Adrenal gland (tissue), 12 donors: ENCODE measurements around the gene UNK. TPM values are rescaled to one million over a fixed set of nuclear protein-coding genes. Genes with fewer than 3 reads are reported as not detected.
A peak's percentile ranks its signal among the peaks of the same experiment; 100 is the strongest.

Experiments used
- DNase-seq, 7 donors: peaks; one replicate each; pipeline ENCODE4 v3.0.0-alpha.2; 2019 to 2020
- H3K27ac ChIP-seq, 5 donors: fragments of 200-600 bp; sonication (generic) in 4 of 5; 1 replicate in 3 of 5; 2 replicates in 2 of 5; pipeline versions ENCODE4 v1.5.1 to v1.8.0; 2016 to 2020; ENCODE audit warnings: mild to moderate bottlenecking in 1 of 5
- H3K27me3 ChIP-seq: fragments of 200-600 bp; 2 replicates; pipeline ENCODE4 v1.8.0; 2021
- H3K36me3 ChIP-seq, 2 donors: fragments of 200-600 bp; replicated peaks in 1 of 2; 1 replicate in 1 of 2; 2 replicates in 1 of 2; pipeline versions ENCODE4 v1.5.1 to v1.8.0; 2018 to 2022
- H3K4me1 ChIP-seq, 2 donors: fragments of 200-600 bp; replicated peaks in 1 of 2; 1 replicate in 1 of 2; 2 replicates in 1 of 2; pipeline versions ENCODE4 v1.5.1 to v1.8.0; 2018 to 2021
- H3K4me3 ChIP-seq, 4 donors: fragments of 200-600 bp; sonication (generic) in 3 of 4; one replicate each; pipeline ENCODE4 v1.5.1; 2016 to 2018
- H3K9me3 ChIP-seq, 3 donors: fragments of 200-600 bp; sonication (generic) in 1 of 3; replicated peaks in 1 of 3; 1 replicate in 2 of 3; 2 replicates in 1 of 3; pipeline versions ENCODE4 v1.5.1 to v1.8.0; 2016 to 2021
- POLR2A ChIP-seq, 2 donors: fragments of 450-650 bp; IDR thresholded peaks; one replicate each; pipeline ENCODE4 v1.6.1; 2017; ENCODE audit warnings: antibody characterized with exemption in 2 of 2, mild to moderate bottlenecking in 2 of 2, moderate library complexity in 1 of 2
- WGBS, 4 donors: extraction: QIAGEN DNeasy Blood & Tissue Kit in 2 of 4; methylation state at CpG; one replicate each; pipeline versions ENCODE4 v1.1.5 to v1.1.7; 2013 to 2017; 5-methylcytosine and 5-hydroxymethylcytosine counted together
- intact Hi-C, 2 donors: fragments of 100-400 bp; cut with DNase I; formaldehyde crosslinking; loops; one replicate each; pipeline versions ENCODE4 v1.14.1 to v1.15.0; 2022 to 2023
- microRNA-seq, 3 donors: library from miRNA; unstranded; fragments of <30 nt; microRNA quantifications; one replicate each; pipeline ENCODE4, GENCODE V29; 2017 to 2020
- polyA plus RNA-seq, 3 donors: library from polyadenylated mRNA; stranded (reverse); fragments of 200-250 nt in 2 of 3; fragments of 350-450 nt in 1 of 3; fragmentation: Illumina TruSeq in 1 of 3; extraction: RNeasy Lipid Tissue Mini Kit (QIAGEN cat#74804) in 1 of 3; gene quantifications; one replicate each; pipeline ENCODE4 v1.2.3, GENCODE V29; 2013 to 2014
- total RNA-seq, 9 donors: library from RNA; depleted of rRNA in 4 of 9; stranded (reverse); fragments of >200 nt in 4 of 9; fragments of 120-200 nt in 1 of 9; fragmentation: NEBNext Ultra II Directional in 1 of 9; extraction: Animal tissue kit (Norgen Biotek cat#: 25700) in 1 of 9; gene quantifications; one replicate each; pipeline versions ENCODE4 v1.1.0 to v1.2.4, GENCODE V29; 2013 to 2023
- TF ChIP-seq, protein P1 (sequence below), 6 experiments: fragments of 450-650 bp in 4 of 6; fragments of 200-600 bp in 2 of 6; sonication (generic) in 1 of 6; IDR thresholded peaks; 1 replicate in 5 of 6; 2 replicates in 1 of 6; pipeline versions ENCODE4 v1.5.1 to v1.8.0; 2016 to 2021; ENCODE audit warnings: antibody characterized with exemption in 6 of 6, mild to moderate bottlenecking in 2 of 6, moderate library complexity in 1 of 6
- donor health status: healthy with polysubstance abuse.
- donor health status: Bipolar disorder and iron deficiency.
- donor health status: DM: yes; HTN: yes; CAD: no.
- donor health status: DM: no; HTN: no; CAD: no.
- donor health status: DM: no; HTN: no; CAD: no.
- donor health status: DM: yes; HTN: yes; CAD: no.

Gene UNK
- total and polyA plus RNA-seq, 12 donors, result 13.6 to 45.9 (median 24.6) TPM

- H3K4me1 ChIP-seq, result peaks cover 28 to 49% of the 10 kb centered on the region in 2 donors
- H3K36me3 ChIP-seq, result peaks cover 0 to 8% of the 10 kb centered on the region in 2 donors
- no peaks in the 10 kb centered on the region for H3K27me3 ChIP-seq
- H3K4me3 ChIP-seq, result no peak overlapping the region
- H3K9me3 ChIP-seq, result no peaks in the 10 kb centered on the region
- H3K27ac ChIP-seq, result peak overlapping the region in 2 of 5 donors; percentile 91 to 93
- DNase-seq, result no peak
- intact Hi-C loops, result no loop called here
- WGBS, 4 donors, result 93 to 96% (median 94%) methylated on average over 10 to 38 of the region's 38 CpGs
- TF ChIP-seq POLR2A (IDR thresholded peaks at IDR 0.05), result no peak
- TF ChIP-seq, protein P1, sequence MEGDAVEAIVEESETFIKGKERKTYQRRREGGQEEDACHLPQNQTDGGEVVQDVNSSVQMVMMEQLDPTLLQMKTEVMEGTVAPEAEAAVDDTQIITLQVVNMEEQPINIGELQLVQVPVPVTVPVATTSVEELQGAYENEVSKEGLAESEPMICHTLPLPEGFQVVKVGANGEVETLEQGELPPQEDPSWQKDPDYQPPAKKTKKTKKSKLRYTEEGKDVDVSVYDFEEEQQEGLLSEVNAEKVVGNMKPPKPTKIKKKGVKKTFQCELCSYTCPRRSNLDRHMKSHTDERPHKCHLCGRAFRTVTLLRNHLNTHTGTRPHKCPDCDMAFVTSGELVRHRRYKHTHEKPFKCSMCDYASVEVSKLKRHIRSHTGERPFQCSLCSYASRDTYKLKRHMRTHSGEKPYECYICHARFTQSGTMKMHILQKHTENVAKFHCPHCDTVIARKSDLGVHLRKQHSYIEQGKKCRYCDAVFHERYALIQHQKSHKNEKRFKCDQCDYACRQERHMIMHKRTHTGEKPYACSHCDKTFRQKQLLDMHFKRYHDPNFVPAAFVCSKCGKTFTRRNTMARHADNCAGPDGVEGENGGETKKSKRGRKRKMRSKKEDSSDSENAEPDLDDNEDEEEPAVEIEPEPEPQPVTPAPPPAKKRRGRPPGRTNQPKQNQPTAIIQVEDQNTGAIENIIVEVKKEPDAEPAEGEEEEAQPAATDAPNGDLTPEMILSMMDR (IDR thresholded peaks at IDR 0.05), result no peak
Measured at GRCh38 chr17:75874323-75875181, 89.9 kb downstream of the UNK start.

Small RNAs within 50 kb of the gene (microRNA-seq; reads per million reads assigned to microRNA genes)
- 0.45 to 3.1 (median 1.1) reads per million in 3 donors for gene MIR4738

Other genes with a start within 250 kb of the UNK start
- 100 to 1,000 TPM in 1 of 9 donors, 10 to 100 TPM in 8; 20.2 to 128 (median 46.9) TPM for gene MYO15B, start 197.0 kb upstream of the UNK start, total RNA-seq
- gene MYO15B, start 197.0 kb upstream of the UNK start, polyA plus RNA-seq, result 100 to 1,000 TPM in 2 of 3 donors, 1 to 10 TPM in 1; 6.2 to 455 (median 157) TPM
- 1 to 10 TPM in 1 of 9 donors, under 1 TPM in 4, not detected in 4; 0.17 to 1.1 (median 0.55) TPM for gene SMIM5, start 151.4 kb upstream of the UNK start, total RNA-seq
- 1 to 10 TPM in 2 of 3 donors, under 1 TPM in 1; 0.13 to 2.6 (median 1.7) TPM for gene SMIM5, start 151.4 kb upstream of the UNK start, polyA plus RNA-seq
- 10 to 100 TPM; 13.9 to 49.6 (median 29.5) TPM for gene RECQL5, start 117.7 kb upstream of the UNK start, total RNA-seq
- 100 to 1,000 TPM in 1 of 3 donors, 10 to 100 TPM in 2; 11.2 to 188 (median 64.9) TPM for gene RECQL5, start 117.7 kb upstream of the UNK start, polyA plus RNA-seq
- 100 to 1,000 TPM in 1 of 9 donors, 10 to 100 TPM in 8; 45.3 to 100 (median 64.3) TPM for gene SAP30BP, start 117.5 kb upstream of the UNK start, total RNA-seq
- 100 to 1,000 TPM in 2 of 3 donors, 10 to 100 TPM in 1; 73.4 to 130 (median 121) TPM for gene SAP30BP, start 117.5 kb upstream of the UNK start, polyA plus RNA-seq
- gene ITGB4, start 63.3 kb upstream of the UNK start, total RNA-seq, result 1 to 10 TPM in 8 of 9 donors, under 1 TPM in 1; 1.00 to 9.4 (median 5.6) TPM
- 10 to 100 TPM in 2 of 3 donors, 1 to 10 TPM in 1; 1.0 to 12.5 (median 12.1) TPM for gene ITGB4, start 63.3 kb upstream of the UNK start, polyA plus RNA-seq
- 10 to 100 TPM; 13.9 to 47.3 (median 24.7) TPM for gene GALK1, start 19.6 kb upstream of the UNK start, total RNA-seq
- gene GALK1, start 19.6 kb upstream of the UNK start, polyA plus RNA-seq, result 10 to 100 TPM in 2 of 3 donors, 1 to 10 TPM in 1; 1.4 to 39.1 (median 37.2) TPM
- 10 to 100 TPM in 7 of 9 donors, 1 to 10 TPM in 2; 3.0 to 28.1 (median 12.9) TPM for gene UNC13D, start 59.6 kb downstream of the UNK start, total RNA-seq
- 10 to 100 TPM in 2 of 3 donors, 1 to 10 TPM in 1; 6.6 to 47.5 (median 21.5) TPM for gene UNC13D, start 59.6 kb downstream of the UNK start, polyA plus RNA-seq
- 100 to 1,000 TPM in 8 of 9 donors, 10 to 100 TPM in 1; 60.4 to 292 (median 193) TPM for gene WBP2, start 70.5 kb downstream of the UNK start, total RNA-seq
- gene WBP2, start 70.5 kb downstream of the UNK start, polyA plus RNA-seq, result 100 to 1,000 TPM; 205 to 258 (median 258) TPM
- gene TRIM47, start 93.8 kb downstream of the UNK start, total RNA-seq, result 10 to 100 TPM in 7 of 9 donors, 1 to 10 TPM in 2; 2.8 to 66.1 (median 23.4) TPM
- 10 to 100 TPM in 2 of 3 donors, 1 to 10 TPM in 1; 6.0 to 42.5 (median 36.5) TPM for gene TRIM47, start 93.8 kb downstream of the UNK start, polyA plus RNA-seq
- 10 to 100 TPM in 7 of 9 donors, 1 to 10 TPM in 2; 6.5 to 46.9 (median 18.6) TPM for gene TRIM65, start 112.1 kb downstream of the UNK start, total RNA-seq
- 10 to 100 TPM in 1 of 3 donors, 1 to 10 TPM in 2; 4.1 to 16.7 (median 5.0) TPM for gene TRIM65, start 112.1 kb downstream of the UNK start, polyA plus RNA-seq
- 100 to 1,000 TPM in 4 of 9 donors, 10 to 100 TPM in 5; 36.7 to 153 (median 64.2) TPM for gene MRPL38, start 120.1 kb downstream of the UNK start, total RNA-seq
- gene MRPL38, start 120.1 kb downstream of the UNK start, polyA plus RNA-seq, result 100 to 1,000 TPM in 2 of 3 donors, 10 to 100 TPM in 1; 60.3 to 214 (median 187) TPM
- 10 to 100 TPM in 8 of 9 donors, 1 to 10 TPM in 1; 4.9 to 87.6 (median 15.3) TPM for gene FBF1, start 156.2 kb downstream of the UNK start, total RNA-seq
- 10 to 100 TPM in 2 of 3 donors, 1 to 10 TPM in 1; 3.1 to 68.9 (median 26.7) TPM for gene FBF1, start 156.2 kb downstream of the UNK start, polyA plus RNA-seq
- 100 to 1,000 TPM in 2 of 9 donors, 10 to 100 TPM in 7; 60.3 to 109 (median 81.6) TPM for gene ACOX1, start 194.4 kb downstream of the UNK start, total RNA-seq
- 10 to 100 TPM; 28.9 to 40.3 (median 35.3) TPM for gene ACOX1, start 194.4 kb downstream of the UNK start, polyA plus RNA-seq
- 10 to 100 TPM; 15.3 to 27.7 (median 25.3) TPM for gene TEN1, start 194.4 kb downstream of the UNK start, total RNA-seq
- gene TEN1, start 194.4 kb downstream of the UNK start, polyA plus RNA-seq, result 10 to 100 TPM in 2 of 3 donors, 1 to 10 TPM in 1; 8.7 to 40.0 (median 33.8) TPM
- 1 to 10 TPM in 5 of 9 donors, under 1 TPM in 1, not detected in 3; 0.74 to 7.9 (median 4.9) TPM for gene CDK3, start 216.0 kb downstream of the UNK start, total RNA-seq
- 10 to 100 TPM in 2 of 3 donors, 1 to 10 TPM in 1; 1.2 to 56.7 (median 30.0) TPM for gene CDK3, start 216.0 kb downstream of the UNK start, polyA plus RNA-seq
- 1 to 10 TPM in 1 of 9 donors, under 1 TPM in 6, not detected in 2; under 0.01 to 1.8 (median 0.27) TPM for gene EVPL, start 242.5 kb downstream of the UNK start, total RNA-seq
- under 1 TPM; 0.02 to 0.64 (median 0.61) TPM for gene EVPL, start 242.5 kb downstream of the UNK start, polyA plus RNA-seq